GM13976 (cell line): ENCODE data around the gene EXOC3.
"Not testable (repeated sequence)": the region's sequence is repeated elsewhere in the genome, so short reads cannot be mapped to it uniquely, and the experiment has no call there.

Experiments
- DNase-seq: peaks from one replicate; pipeline ENCODE4 v3.0.0; 2012; ENCODE audit warnings: low spot score
- CTCF ChIP-seq: IDR thresholded peaks from 2 replicates; pipeline ENCODE4 v1.5.1; 2012; ENCODE audit warnings: borderline replicate concordance, mild to moderate bottlenecking; ENCODE audit not compliant: insufficient read depth; ENCODE audit errors: extremely low read depth, missing control alignments, control extremely low read depth
- in situ Hi-C: fragments of 300-500 bp; cut with MboI; formaldehyde crosslinking; loops from one replicate; pipeline ENCODE4 v1.12.0; 2022; ENCODE audit warnings: low sequenced_read_pairs, mixed read lengths, inconsistent platforms; ENCODE audit not compliant: unreplicated experiment

Gene EXOC3

DNA sequence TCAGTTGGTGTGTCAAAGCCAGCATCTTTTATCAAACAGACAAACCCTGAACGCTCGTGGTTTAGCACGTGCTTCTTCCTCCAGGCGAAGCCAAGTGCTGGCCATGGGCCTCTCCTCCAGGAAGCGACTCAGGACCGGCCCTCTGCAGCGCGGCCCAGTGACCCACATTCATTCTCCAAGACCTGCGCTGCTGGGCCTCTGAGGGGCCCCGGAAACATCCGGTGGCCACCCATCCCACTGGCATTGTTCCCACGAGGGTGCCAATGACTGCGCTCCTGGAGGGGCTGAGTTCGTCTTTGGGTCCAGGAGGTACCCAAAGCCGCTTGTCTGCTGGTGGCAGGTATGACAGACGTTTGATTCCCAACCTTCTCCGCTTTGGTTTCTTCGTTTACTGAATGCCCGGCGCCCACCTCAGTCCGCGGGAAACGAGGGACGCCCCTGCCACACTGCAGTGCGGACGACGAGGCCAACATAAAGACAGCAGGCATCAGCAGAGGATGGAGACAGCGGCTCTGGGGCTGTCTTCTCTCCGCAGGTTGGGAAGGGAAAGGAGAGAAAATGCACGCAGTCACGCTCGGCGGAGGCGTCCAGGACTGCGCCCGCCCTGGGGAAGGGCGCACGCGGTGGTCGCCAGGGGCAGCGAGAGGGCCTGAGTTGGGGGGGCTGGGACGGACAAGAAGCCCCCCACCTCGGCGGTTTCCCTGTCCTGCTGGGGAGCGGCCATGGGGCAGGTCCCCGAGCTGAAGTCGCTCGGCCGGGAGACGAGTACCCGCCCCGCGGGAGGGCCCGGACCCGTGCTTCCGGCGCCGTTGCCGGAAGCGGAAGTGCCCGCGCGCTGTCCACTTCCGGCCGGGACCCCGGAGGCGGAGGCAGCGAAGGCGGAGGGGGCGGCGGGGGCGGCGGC, at the start of gene EXOC3:
Gene EXOC3 (plus strand): TSS at position 842 of the 904 bp plus-strand sequence. CDS start 3,030 bp downstream, outside the sequence.
- TF ChIP-seq CTCF, result no peak
- in situ Hi-C loops, result no loop called here
- DNase-seq, result peak; percentile 96

DNA sequence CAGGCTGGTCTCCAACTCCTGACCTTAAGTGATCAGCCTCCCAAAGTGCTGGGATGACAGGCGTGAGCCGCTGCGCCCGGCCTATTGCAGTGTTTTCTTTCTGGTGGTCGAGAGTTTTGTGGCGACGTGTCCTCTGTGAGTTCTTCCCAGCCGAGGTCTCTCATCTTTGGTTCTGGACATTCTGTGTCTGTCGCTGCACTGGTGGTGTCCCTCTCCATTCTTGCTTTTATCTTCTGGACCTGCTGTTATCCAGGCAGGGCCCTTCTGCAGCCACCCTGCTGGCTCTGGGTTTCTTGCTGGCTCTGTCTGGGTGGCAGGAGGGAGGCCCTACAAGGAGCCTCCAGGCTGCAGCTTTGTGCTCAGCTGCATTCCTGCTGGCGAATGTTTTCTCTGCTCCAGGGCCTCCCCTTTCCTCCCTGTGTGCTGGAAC, 49.1 kb upstream of the EXOC3 start:
- no peak for TF ChIP-seq CTCF
- in situ Hi-C loops, result no loop called here
- no peak for DNase-seq

DNA sequence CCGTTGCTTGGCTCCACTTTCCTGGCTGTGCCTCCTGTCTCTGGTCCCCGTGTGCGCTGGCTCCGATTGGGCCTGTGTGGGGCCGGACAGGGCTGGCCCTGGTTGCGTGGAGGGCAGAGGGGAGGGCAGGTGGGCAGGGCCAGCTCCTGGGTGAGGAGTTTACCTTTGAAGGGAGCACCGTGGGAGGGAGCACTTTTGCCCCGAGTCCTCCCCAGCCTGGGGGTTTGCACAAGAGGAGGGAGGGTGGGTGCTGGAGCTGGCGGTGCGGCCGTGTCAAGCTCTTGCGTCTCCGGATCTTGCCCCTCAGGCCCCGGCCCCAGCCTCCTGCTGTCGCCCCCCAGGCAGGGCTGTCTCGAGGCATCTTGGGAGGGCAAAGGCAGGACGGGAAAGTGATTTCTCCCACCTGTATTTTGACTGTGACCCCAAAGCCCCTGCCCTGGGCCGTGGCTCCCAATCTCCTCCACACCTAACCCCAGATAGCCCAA, 48.3 kb upstream of the EXOC3 start:
- DNase-seq, result no peak
- in situ Hi-C loops, result no loop called here
- no peak for TF ChIP-seq CTCF

DNA sequence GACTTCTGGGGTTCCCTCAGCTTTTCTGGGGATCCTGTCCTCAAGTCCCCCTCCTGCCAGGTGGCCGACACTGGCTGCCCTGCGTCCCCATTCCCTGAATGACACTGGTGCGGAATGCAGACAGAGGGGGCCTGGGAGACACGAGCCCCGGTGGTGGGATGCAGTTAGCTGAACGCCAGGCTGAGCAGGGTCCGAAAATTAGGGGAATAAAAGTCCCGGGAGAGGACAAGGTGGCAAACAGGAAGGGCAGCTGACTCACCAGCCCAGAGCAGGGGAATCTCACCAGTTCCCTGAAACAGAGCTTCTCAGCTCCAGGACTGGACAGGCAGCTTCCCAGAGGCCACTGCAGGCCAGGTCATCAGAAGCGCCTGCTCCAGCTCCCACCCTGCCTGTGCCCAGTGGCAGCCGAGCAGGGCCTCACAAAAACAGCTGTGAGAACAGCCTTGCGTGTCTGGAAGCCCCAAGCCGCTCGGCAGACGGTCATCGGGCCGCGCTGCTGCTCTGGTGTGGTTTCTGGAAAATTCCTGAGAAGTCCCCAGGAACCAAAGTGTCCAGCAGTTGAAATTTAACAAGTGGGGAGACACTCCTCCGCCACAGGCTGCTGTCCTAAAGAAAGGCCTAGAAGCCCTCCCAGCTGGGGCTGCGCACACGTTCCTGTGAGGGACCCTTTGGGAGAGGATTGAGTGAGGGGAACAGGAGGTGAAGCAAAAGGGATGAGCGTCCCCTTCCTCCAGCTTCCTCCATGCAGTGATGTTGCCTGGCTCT, 47.6 kb upstream of the EXOC3 start:
- no peak for DNase-seq
- no peak for TF ChIP-seq CTCF
- in situ Hi-C loops, result no loop called here

- in situ Hi-C loops, result no loop called here
- DNase-seq, result no peak
- no peak for TF ChIP-seq CTCF
Observed at GRCh38 chr5:395921-396530, 47.0 kb upstream of the EXOC3 start.

- DNase-seq, result no peak
- TF ChIP-seq CTCF, result no peak
- in situ Hi-C loops, result no loop called here
Observed at GRCh38 chr5:396531-396961, 46.4 kb upstream of the EXOC3 start.

DNA sequence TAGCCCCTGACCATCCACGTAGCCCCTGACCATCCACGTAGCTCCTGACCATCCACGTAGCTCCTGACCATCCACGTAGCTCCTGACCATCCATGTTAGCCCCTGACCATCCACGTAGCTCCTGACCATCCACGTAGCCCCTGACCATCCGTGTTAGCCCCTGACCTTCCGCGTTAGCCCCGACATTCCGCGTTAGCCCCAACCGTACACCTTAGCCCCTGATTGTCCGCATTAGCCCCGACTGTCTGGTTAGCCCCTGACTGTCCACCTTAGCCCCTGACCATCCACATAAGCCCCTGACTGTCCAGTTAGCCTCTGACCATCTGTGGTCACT, 44.9 kb upstream of the EXOC3 start:
- in situ Hi-C loops, DNase-seq: not testable (repeated sequence)
